Uterus (tissue), 4 donors: ENCODE measurements around the gene CFAP107. TPM values are rescaled to one million over a fixed set of nuclear protein-coding genes. Genes with fewer than 3 reads are reported as not detected.

Source experiments
- DNase-seq, 2 donors: peaks; one replicate each; pipeline ENCODE4 v3.0.0-alpha.2; 2019 to 2020
- H3K27ac ChIP-seq, 2 donors: fragments of 200-600 bp; sonication (generic); 1 replicate in 1 of 2; 2 replicates in 1 of 2; pipeline ENCODE4 v1.5.1; 2016 to 2018
- H3K27me3 ChIP-seq, 2 donors: fragments of 200-600 bp; sonication (generic); one replicate each; pipeline ENCODE4 v1.5.1; 2018 to 2019; ENCODE audit warnings: control low read depth in 1 of 2
- H3K36me3 ChIP-seq, 2 donors: fragments of 200-600 bp; sonication (generic); one replicate each; pipeline ENCODE4 v1.5.1; 2019; ENCODE audit warnings: control low read depth in 1 of 2
- H3K4me1 ChIP-seq, 2 donors: fragments of 200-600 bp; sonication (generic); one replicate each; pipeline ENCODE4 v1.5.1; 2018 to 2019; ENCODE audit warnings: control low read depth in 1 of 2
- H3K4me3 ChIP-seq, 2 donors: fragments of 200-600 bp; sonication (generic); 1 replicate in 1 of 2; 2 replicates in 1 of 2; pipeline ENCODE4 v1.5.1; 2018 to 2019; ENCODE audit warnings: mild to moderate bottlenecking in 1 of 2
- H3K9me3 ChIP-seq, 2 donors: fragments of 200-600 bp; sonication (generic); one replicate each; pipeline ENCODE4 v1.5.1; 2019; ENCODE audit warnings: control low read depth in 1 of 2
- POLR2A ChIP-seq, 2 donors: fragments of 450-650 bp; IDR thresholded peaks; one replicate each; pipeline ENCODE4 v1.6.1; 2016; ENCODE audit warnings: antibody characterized with exemption in 2 of 2, mild to moderate bottlenecking in 1 of 2, moderate library complexity in 1 of 2
- intact Hi-C: fragments of 100-400 bp; cut with DNase I; formaldehyde crosslinking; loops from one replicate; pipeline ENCODE4 v1.15.1; 2023; ENCODE audit warnings: low total_unique reads
- total RNA-seq, 4 donors: library from RNA; depleted of rRNA in 3 of 4; stranded (reverse); fragments of >200 nt in 3 of 4; gene quantifications; one replicate each; pipeline versions ENCODE4 v1.1.0 to v1.2.4, GENCODE V29; 2014 to 2023
- TF ChIP-seq, protein P1 (sequence below), 4 experiments: fragments of 200-600 bp in 2 of 4; fragments of 450-650 bp in 2 of 4; sonication (generic) in 2 of 4; IDR thresholded peaks; one replicate each; pipeline ENCODE4 v1.5.1; 2016 to 2019; ENCODE audit warnings: antibody characterized with exemption in 4 of 4, mild to moderate bottlenecking in 2 of 4, moderate library complexity in 1 of 4
- donor health status: DM: yes; HTN: yes; CAD: no.

CFAP107 gene
- total RNA-seq, 4 donors from 2014 or later = 0.14 TPM; not detected in 3

- Histone ChIP-seq H3K36me3 (no peaks in the 10 kb centered on the region), H3K27me3 (no peaks in the 10 kb centered on the region), H3K4me3 (no peak overlapping the region), H3K27ac (no peak overlapping the region), H3K9me3 (no peaks in the 10 kb centered on the region), H3K4me1 (no peaks in the 10 kb centered on the region)
- intact Hi-C loops = no loop called here
- DNase-seq = no peak
- TF ChIP-seq, protein P1, sequence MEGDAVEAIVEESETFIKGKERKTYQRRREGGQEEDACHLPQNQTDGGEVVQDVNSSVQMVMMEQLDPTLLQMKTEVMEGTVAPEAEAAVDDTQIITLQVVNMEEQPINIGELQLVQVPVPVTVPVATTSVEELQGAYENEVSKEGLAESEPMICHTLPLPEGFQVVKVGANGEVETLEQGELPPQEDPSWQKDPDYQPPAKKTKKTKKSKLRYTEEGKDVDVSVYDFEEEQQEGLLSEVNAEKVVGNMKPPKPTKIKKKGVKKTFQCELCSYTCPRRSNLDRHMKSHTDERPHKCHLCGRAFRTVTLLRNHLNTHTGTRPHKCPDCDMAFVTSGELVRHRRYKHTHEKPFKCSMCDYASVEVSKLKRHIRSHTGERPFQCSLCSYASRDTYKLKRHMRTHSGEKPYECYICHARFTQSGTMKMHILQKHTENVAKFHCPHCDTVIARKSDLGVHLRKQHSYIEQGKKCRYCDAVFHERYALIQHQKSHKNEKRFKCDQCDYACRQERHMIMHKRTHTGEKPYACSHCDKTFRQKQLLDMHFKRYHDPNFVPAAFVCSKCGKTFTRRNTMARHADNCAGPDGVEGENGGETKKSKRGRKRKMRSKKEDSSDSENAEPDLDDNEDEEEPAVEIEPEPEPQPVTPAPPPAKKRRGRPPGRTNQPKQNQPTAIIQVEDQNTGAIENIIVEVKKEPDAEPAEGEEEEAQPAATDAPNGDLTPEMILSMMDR (IDR thresholded peaks at IDR 0.05) = no peak
- no peak for TF ChIP-seq POLR2A (IDR thresholded peaks at IDR 0.05)
These were observed 37.5 kb upstream of the CFAP107 start for GRCh38 chr1:12708396-12709090.

DNA sequence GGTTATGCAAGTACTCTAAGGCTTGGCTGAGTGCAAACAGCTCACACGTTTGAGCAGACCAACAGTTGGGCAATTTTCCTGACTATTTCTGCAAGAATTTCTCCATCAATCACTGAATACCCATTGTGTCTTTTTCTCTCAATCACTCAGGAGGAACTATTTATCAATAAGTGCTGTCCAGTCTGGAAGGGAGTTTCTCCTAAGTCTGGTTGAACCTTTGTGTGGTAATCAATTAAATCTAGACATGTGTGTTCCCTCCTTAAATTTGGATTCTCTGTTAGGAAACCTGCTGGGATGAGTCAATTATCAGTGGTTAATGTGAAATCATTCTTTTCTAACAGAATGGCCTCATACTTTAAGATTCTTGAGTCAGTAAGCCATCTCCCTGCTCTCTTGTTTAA is 36.9 kb upstream of the CFAP107 start:
- Histone ChIP-seq H3K4me3 (no peak overlapping the region), H3K27me3 (no peaks in the 10 kb centered on the region), H3K27ac (no peak overlapping the region), H3K36me3 (no peaks in the 10 kb centered on the region), H3K4me1 (no peaks in the 10 kb centered on the region), H3K9me3 (no peaks in the 10 kb centered on the region)
- intact Hi-C loops = no loop called here
- TF ChIP-seq, protein P1 (IDR thresholded peaks at IDR 0.05) = no peak
- no peak for TF ChIP-seq POLR2A (IDR thresholded peaks at IDR 0.05)
- DNase-seq = no peak

DNA sequence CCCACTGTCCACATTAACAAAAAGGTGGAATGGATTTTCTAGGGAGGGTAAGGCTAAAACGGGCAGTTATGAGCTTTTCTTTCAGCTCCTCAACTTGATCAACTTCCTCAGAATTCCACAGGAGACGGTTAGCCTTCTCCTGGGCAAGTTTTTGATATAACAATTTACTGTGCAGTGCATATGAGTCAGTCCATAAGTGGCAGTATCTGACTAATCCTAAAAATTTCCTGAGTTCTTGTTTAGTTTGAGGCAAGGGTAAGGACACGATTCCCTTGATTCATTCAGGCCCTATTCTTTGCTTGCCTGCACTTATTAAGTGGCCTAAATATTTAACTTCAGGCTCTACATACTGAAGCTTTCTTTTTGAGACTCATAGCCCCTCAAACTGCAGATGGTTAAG is 36.3 kb upstream of the CFAP107 start:
- Histone ChIP-seq H3K4me3 (no peak overlapping the region), H3K27ac (no peak overlapping the region), H3K9me3 (no peaks in the 10 kb centered on the region), H3K36me3 (no peaks in the 10 kb centered on the region), H3K27me3 (no peaks in the 10 kb centered on the region), H3K4me1 (no peaks in the 10 kb centered on the region)
- TF ChIP-seq POLR2A (IDR thresholded peaks at IDR 0.05) = no peak
- TF ChIP-seq, protein P1 (IDR thresholded peaks at IDR 0.05) = no peak
- no peak for DNase-seq
- intact Hi-C loops = no loop called here

- Histone ChIP-seq H3K27ac (no peak overlapping the region), H3K4me3 (no peak overlapping the region), H3K4me1 (no peaks in the 10 kb centered on the region)
These were observed 34.5 kb upstream of the CFAP107 start for GRCh38 chr1:12711536-12711935.

GRCh38 chr1:12712076-12712475 is 33.9 kb upstream of the CFAP107 start:
- no peak for DNase-seq
- TF ChIP-seq, protein P1 (IDR thresholded peaks at IDR 0.05) = no peak
- TF ChIP-seq POLR2A (IDR thresholded peaks at IDR 0.05) = no peak

More at GRCh38 chr1:12711536-12711935, 34.5 kb upstream of the CFAP107 start:
- Histone ChIP-seq H3K9me3 (no peaks in the 10 kb centered on the region), H3K27me3 (no peaks in the 10 kb centered on the region), H3K36me3 (no peaks in the 10 kb centered on the region)
- no peak for DNase-seq
- TF ChIP-seq POLR2A (IDR thresholded peaks at IDR 0.05) = no peak
- TF ChIP-seq, protein P1 (IDR thresholded peaks at IDR 0.05) = no peak
- intact Hi-C loops = no loop called here

More at GRCh38 chr1:12712076-12712475, 33.9 kb upstream of the CFAP107 start:
- H3K27me3 ChIP-seq = no peaks in the 10 kb centered on the region
- no peak overlapping the region for H3K4me3 ChIP-seq
- no peaks in the 10 kb centered on the region for H3K36me3 ChIP-seq
- intact Hi-C loops = no loop called here
- no peak overlapping the region for H3K27ac ChIP-seq
- no peaks in the 10 kb centered on the region for H3K4me1 ChIP-seq
- H3K9me3 ChIP-seq = no peaks in the 10 kb centered on the region
